ENCODE measurements around the gene RNF19B.
"Not testable (repeated sequence)": the region's sequence is repeated elsewhere in the genome, so short reads cannot be mapped to it uniquely, and the experiment has no call there.

The RNF19B gene

GRCh38 chr1:32964461-32965250, at the start of gene RNF19B:
Gene RNF19B (minus strand): TSS chr1:32964809. CDS start chr1:32964685, 124 bp downstream.
- peak; percentile 93 to 94 for DNase-seq

- DNase-seq, result no peak
These were observed 49.2 kb upstream of the RNF19B start for GRCh38 chr1:33013791-33014190.

GRCh38 chr1:33012165-33012564, 47.6 kb upstream of the RNF19B start:
- DNase-seq, result no peak

GRCh38 chr1:33010932-33011731, 46.5 kb upstream of the RNF19B start:
- no peak for DNase-seq

- no peak for DNase-seq
These were observed 45.0 kb upstream of the RNF19B start for GRCh38 chr1:33009561-33009960.

GRCh38 chr1:33008051-33008914, 43.7 kb upstream of the RNF19B start:
- no peak for DNase-seq

- DNase-seq, result no peak
These were observed 42.8 kb upstream of the RNF19B start for GRCh38 chr1:33007190-33008050.

GRCh38 chr1:33005838-33006421, 41.3 kb upstream of the RNF19B start:
- no peak for DNase-seq

- no peak for DNase-seq
These were observed 40.7 kb upstream of the RNF19B start for GRCh38 chr1:33005117-33005837.

- DNase-seq, result no peak
These were observed 40.0 kb upstream of the RNF19B start for GRCh38 chr1:33004613-33005012.

GRCh38 chr1:33003657-33004056, 39.0 kb upstream of the RNF19B start:
- DNase-seq, result no peak

GRCh38 chr1:33002006-33002405, 37.4 kb upstream of the RNF19B start:
- DNase-seq, result no peak

- no peak for DNase-seq
These were observed 36.7 kb upstream of the RNF19B start for GRCh38 chr1:33001282-33001681.

- no peak for DNase-seq
These were observed 35.9 kb upstream of the RNF19B start for GRCh38 chr1:33000427-33001026.

- DNase-seq, result no peak
These were observed 34.4 kb upstream of the RNF19B start for GRCh38 chr1:32998997-32999396.

GRCh38 chr1:32998064-32998463, 33.5 kb upstream of the RNF19B start:
- no peak for DNase-seq

- DNase-seq, result no peak
These were observed 32.8 kb upstream of the RNF19B start for GRCh38 chr1:32997381-32997891.

GRCh38 chr1:32993324-32993636, 28.7 kb upstream of the RNF19B start:
- not testable (repeated sequence) for DNase-seq

- DNase-seq, result peak; percentile 53 to 64
These were observed 28.1 kb upstream of the RNF19B start for GRCh38 chr1:32992489-32993323.
